Measurements from ENCODE around the gene PLPP1. TPM values are rescaled to one million over a fixed set of nuclear protein-coding genes. Genes with fewer than 3 reads are reported as not detected.

Gene PLPP1
- total and polyA plus RNA-seq, 2 of the 8 experiments (the other 6 are each of a cell fraction or from before 2014, with no cell fraction given) = 43.7 to 91.3 TPM

DNA sequence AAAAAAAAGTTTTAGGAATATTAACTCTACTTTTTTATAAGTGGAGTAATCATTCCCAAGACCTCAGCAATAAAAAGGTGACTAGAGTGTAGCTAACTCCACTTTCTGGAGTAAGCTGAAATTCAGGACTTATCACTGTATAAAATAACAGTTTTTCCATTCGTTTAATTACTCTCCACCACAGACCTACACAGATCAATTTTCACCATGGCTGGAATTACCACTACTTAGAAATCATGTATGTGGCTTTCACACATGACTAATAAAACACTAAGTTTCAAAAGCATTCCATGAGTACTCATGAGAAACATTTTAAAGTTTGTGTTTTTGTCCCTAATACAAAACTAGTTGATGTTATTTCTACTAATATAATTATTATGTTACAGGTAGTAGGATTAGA, 9.9 kb downstream of the PLPP1 start (continued):
- no peak for TF ChIP-seq RNF2 (IDR thresholded peaks at IDR 0.05; ENCODE audit: borderline replicate concordance, low read depth, low read length, missing control alignments, poor library complexity, severe bottlenecking)

All from H1 (cell line).